Fibroblast of skin of scalp (primary cell): ENCODE measurements around the gene TBC1D22A.

Experiments
- DNase-seq: peaks from one replicate; pipeline ENCODE4 v3.0.0-alpha.2; 2013

The TBC1D22A gene

DNA sequence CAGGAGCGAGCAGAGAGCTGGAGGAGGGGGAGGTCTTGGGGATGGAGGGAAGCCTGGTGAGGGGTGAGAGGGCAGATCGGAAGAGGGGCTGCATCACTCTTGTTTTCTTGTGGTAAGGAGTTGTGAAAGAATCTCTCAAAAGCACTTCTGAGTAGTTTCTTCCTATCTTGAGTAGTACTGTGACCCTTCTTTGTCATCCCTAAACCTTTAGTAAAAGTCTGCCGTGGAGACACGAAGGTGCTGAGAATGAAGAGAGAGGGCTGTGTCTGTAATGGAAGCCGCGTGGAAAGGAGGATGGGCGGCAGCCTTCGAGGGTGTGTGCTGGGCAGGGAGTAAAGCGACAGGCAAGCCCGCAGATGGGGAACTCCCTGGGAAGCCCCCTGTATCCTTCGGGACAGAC, 237.8 kb downstream of the TBC1D22A start:
- no peak for DNase-seq

DNA sequence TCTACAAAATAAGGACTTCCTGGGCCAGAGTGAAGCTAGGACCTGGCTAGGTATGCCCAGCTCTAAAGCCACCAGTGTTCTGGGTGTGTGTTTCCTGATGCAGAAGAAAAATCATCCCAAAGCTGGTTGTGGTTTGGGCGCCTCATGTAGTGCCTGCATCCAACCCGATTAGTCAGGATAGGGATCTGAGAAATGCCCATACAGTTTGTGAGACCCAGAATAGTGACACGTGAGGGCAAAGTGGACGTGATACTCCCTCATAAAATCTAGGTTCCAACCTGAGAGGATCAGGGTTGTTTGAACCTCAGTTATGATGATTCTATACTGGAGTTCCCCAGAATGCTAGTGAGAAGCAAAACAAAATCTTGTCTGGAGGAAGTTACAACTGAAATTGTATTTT, 238.4 kb downstream of the TBC1D22A start:
- no peak for DNase-seq

DNA sequence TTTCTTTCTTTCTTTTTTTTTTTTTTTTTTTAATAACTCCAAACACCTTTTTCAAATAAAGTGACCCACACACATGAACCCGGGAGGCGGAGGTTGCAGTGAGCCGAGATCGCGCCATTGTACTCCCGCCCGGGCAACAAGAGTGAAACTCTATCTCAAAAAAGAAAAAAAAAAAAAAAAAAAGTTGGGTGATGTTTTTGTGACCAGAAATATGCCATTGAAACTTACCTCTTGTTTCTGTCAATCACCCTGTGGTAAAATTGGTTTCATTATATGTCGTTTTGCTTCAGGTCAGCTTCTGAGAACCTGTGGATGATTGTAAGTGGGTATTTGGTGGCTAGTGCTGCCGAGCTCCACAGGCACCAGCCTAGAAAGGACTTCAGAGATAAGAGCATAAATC, 238.8 kb downstream of the TBC1D22A start:
- DNase-seq: no peak

DNA sequence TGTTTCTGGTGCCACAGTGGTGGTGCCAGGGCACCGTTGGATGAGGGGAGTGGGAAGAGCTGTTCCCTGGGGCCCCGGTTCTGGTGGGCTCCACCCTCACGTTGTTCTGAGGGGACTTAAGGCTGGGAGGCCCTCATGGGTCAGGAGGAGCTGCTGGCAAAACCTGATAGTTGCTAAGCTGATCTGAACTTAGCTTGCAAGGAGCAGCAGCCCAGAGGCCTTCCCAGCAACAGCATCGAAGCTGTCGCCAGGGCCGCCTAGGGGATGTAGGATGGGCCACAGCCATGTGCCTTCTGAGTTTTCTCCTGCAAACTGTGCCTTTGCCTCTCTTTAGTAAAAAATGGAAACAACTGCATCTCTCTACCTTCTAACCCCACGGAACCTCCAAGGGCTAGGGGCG, 240.2 kb downstream of the TBC1D22A start:
- no peak for DNase-seq

DNA sequence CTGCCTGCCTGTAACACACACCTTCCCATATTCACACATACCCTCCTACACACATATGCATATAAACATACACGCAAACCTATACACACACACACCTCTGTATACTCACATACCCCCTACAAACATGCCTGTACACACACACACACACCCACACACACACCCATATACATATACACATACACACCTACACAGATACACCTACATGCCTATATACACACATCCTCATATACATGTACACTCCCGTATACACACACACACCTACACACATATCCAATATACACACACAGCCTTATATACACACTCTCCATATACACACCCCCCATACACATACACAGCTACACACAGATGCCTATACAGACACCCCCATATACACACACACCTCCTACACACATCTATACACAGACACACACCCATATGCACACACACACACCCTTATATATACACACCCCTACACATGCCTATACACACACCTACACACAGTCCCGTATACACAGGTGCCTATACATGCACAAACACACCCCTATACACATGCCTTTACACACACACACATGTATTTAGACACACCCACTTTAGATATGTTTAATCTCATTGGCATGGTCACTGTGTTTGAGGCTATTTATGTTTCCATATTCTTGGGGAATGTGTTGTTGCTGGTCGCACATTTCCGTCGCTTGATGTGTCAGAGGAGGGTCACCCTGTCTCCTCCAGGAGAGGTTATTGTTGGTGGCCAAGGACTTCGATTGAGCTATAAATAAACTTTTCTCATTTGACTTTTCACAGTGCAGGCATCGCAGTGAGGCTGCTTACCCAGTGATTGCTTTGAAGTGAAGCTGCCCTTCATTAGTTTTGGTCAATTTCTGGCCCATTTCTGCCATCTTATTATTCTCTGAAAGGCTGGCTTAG, 243.3 kb downstream of the TBC1D22A start:
- no peak for DNase-seq

DNA sequence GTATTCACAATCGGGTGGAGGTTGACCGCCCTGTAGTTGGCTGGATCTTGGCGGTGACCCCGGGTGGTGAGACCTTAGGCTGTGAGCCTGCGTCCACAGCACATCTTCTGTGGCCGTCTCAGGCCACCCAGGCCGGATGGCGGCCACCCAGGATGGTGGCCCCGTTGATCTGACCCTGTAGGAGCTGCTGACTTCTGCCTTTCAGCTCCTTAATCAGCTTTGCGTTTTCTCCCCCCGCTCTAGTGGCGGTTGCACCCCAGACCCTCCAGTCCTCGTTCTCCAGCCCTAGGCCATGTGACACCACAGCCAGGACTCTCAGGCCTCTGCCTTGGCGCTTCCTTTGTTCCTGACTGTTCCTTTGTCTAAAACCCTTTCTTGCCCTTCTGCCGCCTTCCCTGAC, 244.0 kb downstream of the TBC1D22A start:
- DNase-seq: no peak

DNA sequence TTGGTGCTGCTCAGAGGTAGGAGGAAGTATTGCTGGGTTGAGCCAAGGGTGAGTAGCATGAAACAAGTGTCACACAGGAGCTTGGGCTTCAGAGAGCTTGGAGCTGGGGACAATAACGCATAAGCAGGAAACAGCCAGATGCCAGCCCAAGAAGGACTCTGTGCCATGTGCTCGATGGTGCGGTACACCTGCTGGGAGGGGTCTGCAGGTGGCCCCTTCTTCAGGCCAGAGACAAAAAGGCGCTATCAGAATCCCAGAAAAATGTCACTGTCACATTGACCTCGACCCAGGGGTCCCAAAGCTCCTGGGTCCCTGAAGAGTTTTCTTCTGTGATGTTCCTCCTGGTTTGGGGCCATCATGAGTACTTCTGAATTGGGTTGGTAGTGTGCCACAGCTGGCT, 244.4 kb downstream of the TBC1D22A start:
- DNase-seq: no peak

DNA sequence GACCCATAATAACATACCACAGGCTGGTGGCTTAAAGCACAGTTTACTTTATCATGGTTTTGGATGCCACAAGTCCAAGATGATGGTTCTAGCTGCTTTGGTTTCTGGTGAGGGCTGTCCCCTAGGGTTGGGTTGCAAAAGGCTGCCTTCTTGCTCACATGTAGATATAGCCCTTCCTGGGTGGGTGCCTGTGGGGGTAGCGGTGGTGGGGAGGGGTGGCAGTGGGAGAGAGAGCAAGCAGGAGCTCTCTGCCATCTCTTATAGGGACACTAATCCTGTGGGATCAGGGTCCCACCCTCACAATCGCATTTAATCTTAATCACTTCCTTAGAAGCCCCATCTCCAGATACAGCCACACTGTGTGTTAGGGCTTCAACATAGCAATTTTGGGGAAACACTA, 245.0 kb downstream of the TBC1D22A start:
- no peak for DNase-seq

DNA sequence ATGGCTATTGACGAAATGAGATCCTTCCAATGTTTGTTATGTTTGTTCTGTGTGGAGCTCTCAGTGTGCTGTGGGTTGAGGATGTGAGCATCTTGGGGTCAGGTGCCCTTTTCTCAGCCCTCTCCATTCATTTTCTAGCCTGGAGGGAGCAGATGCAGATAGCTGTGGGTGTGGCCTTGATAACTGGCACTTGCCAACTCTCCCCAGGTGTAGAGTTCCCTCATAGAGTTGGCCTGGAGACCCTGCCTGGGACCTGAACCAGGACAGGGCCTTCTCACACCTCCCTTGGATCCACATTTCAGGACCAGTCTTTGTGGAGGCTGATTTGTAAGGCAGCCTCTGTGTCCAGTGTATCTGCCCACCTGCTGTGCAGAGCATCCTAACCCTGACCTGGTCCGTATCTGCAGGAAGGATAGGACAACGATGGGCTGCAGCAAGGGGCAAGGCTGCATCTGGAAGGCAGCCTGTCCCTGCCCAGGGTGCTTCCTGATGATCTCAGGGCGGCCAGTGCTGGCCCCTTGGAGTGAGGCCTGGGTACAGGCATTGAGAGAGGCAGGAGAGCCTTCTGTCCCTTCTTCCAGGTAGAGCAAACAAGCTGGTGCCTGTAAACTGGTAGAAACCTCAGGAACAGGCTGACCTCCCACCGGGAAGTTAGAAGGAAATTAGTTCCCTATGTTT, 245.9 kb downstream of the TBC1D22A start:
- no peak for DNase-seq

DNA sequence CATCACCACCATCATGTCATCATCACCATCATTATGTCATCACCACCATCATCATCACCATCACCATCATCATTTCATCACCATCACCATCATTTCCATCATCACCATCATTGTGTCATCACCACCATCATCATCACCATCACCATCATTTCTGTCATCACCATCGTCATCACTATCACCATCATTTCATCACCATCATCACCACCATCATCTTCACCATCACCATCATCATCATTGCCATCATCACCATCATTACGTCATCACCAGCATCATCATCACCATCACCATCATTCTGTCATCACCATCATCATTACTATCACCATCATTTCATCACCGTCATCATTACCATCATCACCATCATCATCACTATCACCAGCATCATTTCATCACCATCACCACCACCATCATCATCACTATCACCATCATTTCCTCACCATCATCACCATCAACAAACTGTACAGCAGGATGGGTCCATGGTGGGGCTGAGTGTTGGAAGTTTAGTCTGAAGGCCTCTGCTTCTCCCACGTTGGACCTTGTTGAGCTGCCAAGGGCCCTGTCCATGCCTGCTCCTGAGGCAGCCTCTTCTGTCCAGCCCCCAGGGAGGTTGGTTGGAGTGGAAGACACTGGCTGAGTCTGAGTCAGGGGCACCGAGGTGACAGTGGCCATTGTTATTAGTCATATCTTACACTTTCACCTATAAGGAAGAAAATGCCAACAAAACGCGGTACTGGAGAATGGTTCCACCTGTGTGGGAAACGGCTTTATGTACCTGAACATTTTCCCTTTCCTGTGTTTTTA, 247.1 kb downstream of the TBC1D22A start:
- DNase-seq: no peak

DNA sequence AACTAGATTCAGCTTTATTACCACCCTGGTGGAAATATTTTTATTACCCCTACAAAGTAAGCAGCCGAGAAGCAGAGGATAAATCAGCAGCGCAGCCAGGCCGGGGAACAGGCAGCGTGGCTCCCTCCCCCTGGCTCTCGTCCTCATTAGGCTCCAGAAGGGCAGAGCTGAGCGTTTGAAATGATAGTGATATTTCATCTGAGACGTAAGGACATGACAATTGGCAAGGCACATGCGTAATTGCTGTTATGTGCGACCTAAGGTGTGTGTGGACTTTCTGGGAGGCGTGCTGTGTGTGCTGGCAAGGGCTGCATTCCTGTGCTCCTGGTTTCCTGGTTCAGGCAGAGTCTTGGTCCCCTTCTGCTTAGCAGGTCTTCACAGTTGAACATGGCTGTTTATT, 247.8 kb downstream of the TBC1D22A start:
- no peak for DNase-seq

DNA sequence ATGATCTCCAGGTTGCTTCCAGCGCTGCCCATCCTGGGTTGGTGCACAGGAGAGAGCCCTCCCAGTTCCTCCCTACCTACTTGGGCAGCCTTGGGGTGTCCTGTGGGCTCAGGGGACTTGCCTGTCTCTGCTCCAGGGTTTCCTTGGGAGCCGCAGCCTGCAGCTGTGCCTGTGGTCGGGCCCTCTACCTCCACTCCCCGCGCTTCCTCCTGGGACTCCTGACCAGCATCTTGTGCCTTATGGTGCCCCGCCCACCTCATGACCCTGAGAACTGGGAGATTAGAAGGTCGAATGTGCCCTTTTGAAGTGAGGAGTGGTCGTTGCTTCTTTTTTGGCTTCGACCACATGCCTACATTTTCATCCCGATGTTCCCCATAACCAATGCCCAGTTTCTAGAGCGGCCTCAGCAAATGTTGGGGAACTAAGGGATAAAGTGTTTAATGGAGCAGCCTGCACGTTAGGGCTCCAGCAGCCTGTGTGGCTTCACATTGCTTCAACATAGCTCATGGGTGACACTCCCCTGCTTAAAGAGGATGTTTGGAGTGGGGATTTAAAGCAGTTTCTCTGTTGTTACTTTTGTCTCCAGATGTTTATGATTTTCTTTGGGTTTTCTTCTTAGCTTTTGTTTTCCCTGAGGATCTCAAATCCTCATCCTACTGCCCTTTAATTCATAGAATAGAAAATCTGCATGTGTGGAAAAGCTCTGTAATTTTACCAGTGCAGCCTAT, 248.8 kb downstream of the TBC1D22A start:
- peak; percentile 27 for DNase-seq

DNA sequence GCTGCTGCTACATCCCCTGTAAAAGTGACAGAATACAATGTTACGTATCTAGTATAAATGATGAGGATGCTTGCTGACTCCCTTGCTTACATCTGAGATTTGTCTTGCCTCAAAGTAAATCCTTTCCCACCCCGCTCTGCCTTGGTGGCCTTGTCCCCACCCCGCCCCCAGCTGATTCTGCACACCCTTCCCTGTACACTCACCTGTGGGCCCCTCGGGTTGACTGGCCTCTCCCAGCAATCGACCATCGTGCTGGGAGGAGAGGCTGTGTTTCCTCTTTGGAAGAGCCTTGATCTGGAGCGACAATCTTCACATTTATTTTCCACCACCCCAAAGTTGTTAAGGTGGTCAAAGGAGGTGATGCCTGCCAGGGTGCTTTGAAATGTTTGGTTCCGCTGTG, 249.4 kb downstream of the TBC1D22A start:
- no peak for DNase-seq

DNA sequence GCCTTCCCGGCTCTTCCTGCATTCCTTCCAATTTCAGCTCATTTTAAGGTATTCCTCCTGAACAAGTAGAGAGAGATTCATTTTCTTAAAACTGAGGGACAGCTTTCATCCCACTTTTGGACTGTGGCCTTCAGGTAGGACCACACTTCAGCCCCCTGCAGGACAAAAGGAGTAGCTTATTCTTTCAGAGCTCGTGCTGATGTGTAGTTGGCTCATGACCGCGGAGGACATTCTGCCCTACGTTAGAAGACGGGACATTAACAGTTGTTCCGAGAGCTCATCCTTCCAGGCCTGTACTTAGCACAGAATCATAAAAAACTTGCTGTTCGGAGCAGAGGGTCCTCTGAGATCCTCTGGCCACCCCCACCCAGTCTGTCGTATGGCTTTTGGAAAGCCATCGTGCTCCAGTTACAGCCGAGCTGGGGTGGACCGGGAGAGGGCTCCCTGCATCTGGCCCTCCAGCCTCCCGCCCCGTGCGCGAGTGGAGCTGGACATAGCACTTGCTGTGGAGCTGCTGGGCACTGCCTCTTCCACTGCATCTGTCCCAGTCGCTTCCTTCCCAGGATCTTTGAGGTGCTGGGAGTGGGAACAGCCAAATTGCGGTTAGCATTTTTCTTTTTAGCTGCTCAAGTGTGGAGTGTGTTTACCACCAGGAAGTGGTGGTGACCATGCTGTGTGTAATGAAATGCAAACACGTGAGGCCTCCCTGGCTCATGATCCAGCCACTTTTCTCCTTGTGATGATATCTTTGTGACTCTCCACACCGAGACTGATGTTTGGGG, 250.3 kb downstream of the TBC1D22A start:
- peak; percentile 71 for DNase-seq

DNA sequence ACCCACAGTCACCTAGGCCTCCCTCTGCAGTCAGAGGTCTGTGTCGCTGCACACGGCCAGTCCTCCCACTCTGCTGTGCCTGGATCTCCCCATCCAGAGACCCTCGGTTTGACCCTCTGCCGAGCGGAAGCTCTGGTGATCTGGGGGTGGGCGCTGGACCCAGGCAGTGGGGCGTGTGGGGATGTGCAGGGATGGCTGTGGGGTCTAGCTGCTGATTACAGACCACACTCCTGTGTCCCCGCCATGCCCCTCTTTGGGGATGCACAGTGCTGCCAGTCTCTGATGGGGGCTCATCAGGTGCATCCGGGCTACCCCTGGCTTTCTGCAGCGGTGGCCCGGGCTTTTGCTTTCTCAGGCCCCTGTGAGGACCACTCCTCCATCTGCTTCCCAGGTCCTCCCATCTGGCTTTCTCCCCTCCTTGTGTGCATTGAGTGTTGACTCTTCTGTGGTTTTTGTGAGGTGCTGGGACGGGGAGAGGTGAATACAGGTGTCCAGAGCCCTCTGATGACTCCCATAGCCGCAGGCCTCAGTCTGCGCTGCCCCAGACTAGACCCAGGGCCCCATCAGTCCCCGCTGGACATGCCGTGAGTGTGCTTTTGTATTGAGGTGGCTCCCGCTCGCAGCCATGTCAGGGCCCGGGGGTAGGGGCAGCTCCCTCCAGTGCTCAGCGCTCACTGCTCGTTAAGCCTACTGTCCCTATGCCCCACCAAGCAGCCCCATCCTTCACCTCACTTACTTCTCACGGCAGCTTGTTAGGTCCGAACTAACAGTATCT, 251.6 kb downstream of the TBC1D22A start:
- no peak for DNase-seq

DNA sequence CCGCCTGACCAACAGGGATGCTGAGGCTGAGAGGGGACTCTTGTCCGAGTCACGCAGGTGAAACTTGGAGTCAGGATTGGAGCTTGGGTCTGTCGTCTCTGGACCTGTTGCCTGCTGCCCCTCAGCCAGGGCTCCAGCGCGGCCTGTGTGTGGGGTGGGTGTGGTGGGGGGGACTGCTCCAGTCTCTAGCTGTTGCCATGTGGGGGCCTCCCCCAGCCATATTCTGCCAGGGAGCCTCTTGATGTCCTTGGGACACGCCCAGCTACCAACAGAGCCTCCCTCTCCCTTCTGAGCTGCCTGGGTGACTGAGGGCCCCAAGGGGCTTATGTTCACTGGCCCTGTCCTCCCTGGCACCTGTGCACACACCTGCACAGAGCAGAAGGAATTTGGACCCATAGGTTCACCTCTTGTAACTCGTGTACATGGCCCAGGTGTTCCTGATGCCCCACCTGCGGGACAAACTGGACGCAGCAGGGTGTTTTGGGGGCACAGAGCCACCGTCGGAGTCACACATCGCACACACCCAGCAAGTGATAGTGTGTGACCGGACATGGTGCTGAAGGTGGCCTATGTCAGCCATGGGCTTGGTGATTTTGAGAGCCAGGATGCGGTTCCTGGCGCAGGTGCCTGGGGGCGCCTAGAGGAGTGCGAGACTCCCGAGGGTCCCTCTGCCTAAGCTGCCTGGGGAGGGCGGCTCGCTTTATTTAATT, 252.3 kb downstream of the TBC1D22A start:
- no peak for DNase-seq

DNA sequence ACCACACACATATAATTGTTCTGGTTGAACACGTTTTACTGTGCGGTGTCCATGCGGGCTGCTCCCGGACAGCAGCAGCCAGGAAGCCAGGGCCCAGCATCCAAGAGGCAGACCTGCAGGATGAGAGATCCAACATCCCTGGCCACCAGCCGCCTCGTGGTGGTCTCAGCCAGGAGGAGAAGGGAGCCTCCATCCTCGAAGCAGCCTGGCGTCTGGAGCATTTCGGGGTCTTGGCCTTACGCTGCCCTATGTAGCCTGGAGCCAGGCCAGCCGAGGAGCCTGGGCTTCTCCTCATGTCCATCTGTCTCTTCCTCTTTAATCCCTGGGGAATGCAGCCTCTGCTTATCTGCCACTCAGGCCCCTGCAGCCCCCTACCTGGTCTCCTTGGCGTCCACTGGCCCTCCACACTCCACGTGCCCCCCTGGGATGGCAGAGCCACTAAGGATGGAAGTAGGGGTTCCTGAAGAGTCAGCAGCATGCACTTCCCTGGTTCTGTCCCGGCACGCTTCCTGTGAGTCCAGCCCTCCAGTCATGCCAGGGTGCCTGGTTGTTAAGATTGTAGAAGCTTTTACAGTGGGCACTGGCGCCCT, 253.2 kb downstream of the TBC1D22A start:
- no peak for DNase-seq

DNA sequence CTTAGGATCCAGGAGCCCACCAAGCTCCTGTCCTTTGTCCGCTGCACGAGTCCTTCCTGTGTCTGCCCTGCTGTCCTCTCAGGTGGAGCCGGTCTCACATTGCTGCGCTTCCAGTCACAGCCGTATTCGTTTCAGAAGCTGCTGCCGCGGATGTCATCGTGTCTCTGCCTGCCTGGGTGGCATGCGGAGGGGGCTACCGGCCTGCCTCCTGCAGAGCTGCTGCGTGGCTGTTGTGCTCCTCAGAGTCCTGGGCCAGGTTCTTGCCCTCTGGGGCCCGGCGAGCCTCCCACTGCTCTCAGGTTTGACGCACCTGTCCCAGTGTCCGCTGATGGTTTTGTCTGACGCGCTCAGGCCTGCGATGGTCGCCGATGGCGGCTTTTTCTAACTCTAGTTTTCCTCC, 254.2 kb downstream of the TBC1D22A start:
- DNase-seq: no peak

DNA sequence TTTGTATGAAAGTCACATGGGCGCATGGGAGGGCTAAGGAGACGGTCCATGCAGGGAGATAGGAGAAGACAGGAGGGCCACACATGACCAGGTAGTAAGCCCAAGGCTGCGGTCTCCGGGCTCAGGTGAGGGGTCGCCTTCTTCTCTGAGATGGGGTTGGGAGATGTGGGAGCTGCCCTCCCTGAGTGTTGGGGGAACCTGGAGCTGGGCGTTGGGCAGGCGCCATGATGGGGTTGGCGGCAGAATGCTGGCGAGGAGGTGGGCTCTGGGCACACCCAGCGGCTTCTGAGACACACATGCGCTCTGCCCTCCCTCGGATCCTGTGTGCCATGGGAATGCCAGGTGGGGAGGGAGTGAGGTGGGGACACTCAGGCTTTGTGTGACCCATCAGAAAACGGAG, 254.8 kb downstream of the TBC1D22A start:
- DNase-seq: no peak
